Mesenchymal stem cell (in vitro differentiated cells and primary cell): ENCODE measurements around the gene PPM1N.

Experiments
- DNase-seq: peaks from one replicate; pipeline ENCODE4 v3.0.0-alpha.2; 2013
- H2AFZ ChIP-seq: one replicate; pipeline ENCODE4 v1.6.1; 2013; ENCODE audit warnings: low read depth, mild to moderate bottlenecking, control low read depth, inconsistent platforms, low read length, moderate library complexity
- H2AK5ac ChIP-seq: 2 replicates; pipeline ENCODE4 v1.6.1; 2013; ENCODE audit warnings: low read length, moderate library complexity, mild to moderate bottlenecking, inconsistent platforms; ENCODE audit not compliant: severe bottlenecking
- H2BK120ac ChIP-seq: one replicate; pipeline ENCODE4 v1.6.1; 2013; ENCODE audit warnings: low read depth, mild to moderate bottlenecking, inconsistent platforms, low read length, moderate library complexity
- H2BK12ac ChIP-seq, 2 experiments: one replicate each; pipeline ENCODE4 v1.6.1; 2013; ENCODE audit warnings: inconsistent platforms in 2 of 2, low read length in 2 of 2, mild to moderate bottlenecking in 2 of 2, moderate library complexity in 2 of 2, control low read depth in 1 of 2
- H2BK15ac ChIP-seq: one replicate; pipeline ENCODE4 v1.6.1; 2013; ENCODE audit warnings: mild to moderate bottlenecking, low read depth, inconsistent platforms; ENCODE audit not compliant: poor library complexity, severe bottlenecking
- H2BK5ac ChIP-seq: 2 replicates; pipeline ENCODE4 v1.6.1; 2013; ENCODE audit warnings: low read depth, mild to moderate bottlenecking, low read length, control low read depth, inconsistent platforms; ENCODE audit not compliant: poor library complexity, severe bottlenecking
- H3K14ac ChIP-seq, 2 experiments: one replicate each; pipeline ENCODE4 v1.6.1; 2013; ENCODE audit warnings: inconsistent platforms in 2 of 2, low read length in 2 of 2, control low read depth in 1 of 2, mild to moderate bottlenecking in 1 of 2, moderate library complexity in 1 of 2
- H3K18ac ChIP-seq, 2 experiments: one replicate each; pipeline ENCODE4 v1.6.1; 2013; ENCODE audit warnings: inconsistent platforms in 2 of 2, low read length in 2 of 2, control low read depth in 1 of 2, low read depth in 1 of 2, mild to moderate bottlenecking in 1 of 2
- H3K23ac ChIP-seq, 2 experiments: one replicate each; pipeline ENCODE4 v1.6.1; 2013; ENCODE audit warnings: inconsistent platforms in 2 of 2, low read length in 2 of 2, mild to moderate bottlenecking in 2 of 2, moderate library complexity in 2 of 2, control low read depth in 1 of 2
- H3K27ac ChIP-seq: 2 replicates; pipeline ENCODE4 v1.5.1; 2013; ENCODE audit warnings: mild to moderate bottlenecking, moderate library complexity, low read length, control low read depth, inconsistent platforms; ENCODE audit not compliant: poor library complexity, severe bottlenecking
- H3K27me3 ChIP-seq, 2 experiments: 2 replicates each; pipeline versions ENCODE4 v1.6.1 to v1.7.0; 2013; ENCODE audit warnings: low read length in 2 of 2, mild to moderate bottlenecking in 2 of 2, moderate library complexity in 2 of 2, control low read depth in 1 of 2, inconsistent platforms in 1 of 2; ENCODE audit not compliant: control insufficient read depth in 1 of 2, insufficient read depth in 1 of 2
- H3K36me3 ChIP-seq, 2 experiments: 2 replicates each; pipeline versions ENCODE4 v1.6.1 to v1.7.0; 2013; ENCODE audit warnings: low read length in 2 of 2, control low read depth in 1 of 2, inconsistent platforms in 1 of 2, low read depth in 1 of 2, mild to moderate bottlenecking in 1 of 2; ENCODE audit not compliant: insufficient read depth in 2 of 2, control insufficient read depth in 1 of 2
- H3K4ac ChIP-seq, 2 experiments: one replicate each; pipeline ENCODE4 v1.6.1; 2013; ENCODE audit warnings: inconsistent platforms in 2 of 2, low read length in 2 of 2, mild to moderate bottlenecking in 2 of 2, moderate library complexity in 2 of 2, control low read depth in 1 of 2, low read depth in 1 of 2
- H3K4me1 ChIP-seq: 2 replicates; pipeline ENCODE4 v1.6.1; 2013; ENCODE audit warnings: low read depth, low read length, control low read depth; ENCODE audit not compliant: control insufficient read depth, insufficient read depth
- H3K4me2 ChIP-seq: 2 replicates; pipeline ENCODE4 v1.6.1; 2013; ENCODE audit warnings: low read length, mild to moderate bottlenecking, inconsistent platforms; ENCODE audit not compliant: poor library complexity, severe bottlenecking
- H3K4me3 ChIP-seq, 2 experiments: 2 replicates each; pipeline versions ENCODE4 v1.5.1 to v1.7.0; 2013; ENCODE audit warnings: low read length in 2 of 2, mild to moderate bottlenecking in 2 of 2, control low read depth in 1 of 2, low read depth in 1 of 2; ENCODE audit not compliant: insufficient read depth in 1 of 2
- H3K79me1 ChIP-seq: replicated peaks from 2 replicates; pipeline ENCODE4 v1.6.1; 2013; ENCODE audit warnings: mild to moderate bottlenecking, control low read depth, low read length, inconsistent platforms; ENCODE audit not compliant: poor library complexity, severe bottlenecking
- H3K9ac ChIP-seq: 2 replicates; pipeline ENCODE4 v1.7.0; 2013; ENCODE audit warnings: mild to moderate bottlenecking, low read length, moderate library complexity
- H3K9me3 ChIP-seq: 2 replicates; pipeline ENCODE4 v1.7.0; 2013; ENCODE audit warnings: mild to moderate bottlenecking, low read length; ENCODE audit not compliant: control insufficient read depth
- H4K8ac ChIP-seq: one replicate; pipeline ENCODE4 v1.6.1; 2013; ENCODE audit warnings: inconsistent platforms, mild to moderate bottlenecking, low read length, moderate library complexity
- H4K91ac ChIP-seq: one replicate; pipeline ENCODE4 v1.6.1; 2013; ENCODE audit warnings: mild to moderate bottlenecking, low read length, inconsistent platforms
- WGBS: methylation state at CpG from one replicate; pipeline ENCODE4 v1.1.7; 2013; ENCODE audit warnings: mixed read lengths; 5-methylcytosine and 5-hydroxymethylcytosine counted together

Gene PPM1N

DNA sequence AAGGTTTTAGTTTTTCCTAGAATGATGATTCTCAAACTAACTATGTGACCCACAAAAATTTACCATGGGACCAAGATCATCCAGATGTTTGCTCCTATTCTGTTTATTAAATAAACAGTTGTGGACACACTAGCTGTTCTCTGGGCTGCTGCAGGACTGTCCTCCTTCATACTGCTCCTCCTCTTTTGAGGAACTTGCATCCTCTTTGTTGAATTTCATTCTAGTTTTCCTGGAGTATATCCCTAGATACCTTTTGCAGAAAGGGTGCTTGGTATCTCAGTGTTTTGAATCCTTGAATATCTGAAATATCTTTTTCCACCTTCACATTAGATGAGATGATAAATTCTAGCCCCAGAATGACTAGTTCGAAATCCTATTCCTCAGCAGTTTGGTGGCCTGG, 33.1 kb downstream of the PPM1N start:
- Histone ChIP-seq H3K4me2 (no peak overlapping the region), H3K27me3 (no peaks in the 10 kb centered on the region), H3K4me1 (peaks cover 14% of the 10 kb centered on the region), H3K27ac (no peak overlapping the region), H3K79me1 (peaks cover 2% of the 10 kb centered on the region), H2AFZ (no peak overlapping the region), H3K4me3 (no peak overlapping the region), H3K9me3 (peaks cover 6% of the 10 kb centered on the region), H2BK5ac (no peak overlapping the region), H4K8ac (no peak overlapping the region), H4K91ac (no peak overlapping the region), H3K9ac (no peak overlapping the region), H3K36me3 (peaks cover 10 to 27% of the 10 kb centered on the region in 2 experiments), H2BK15ac (no peak overlapping the region), H3K18ac (no peak overlapping the region), H2BK120ac (no peak overlapping the region), H3K14ac (no peak overlapping the region), H2BK12ac (no peak overlapping the region), H3K4ac (no peak overlapping the region), H3K23ac (no peak overlapping the region), H2AK5ac (no peak overlapping the region)
- 100% methylated on average over 1 of the region's 1 CpG for WGBS
- no peak for DNase-seq

DNA sequence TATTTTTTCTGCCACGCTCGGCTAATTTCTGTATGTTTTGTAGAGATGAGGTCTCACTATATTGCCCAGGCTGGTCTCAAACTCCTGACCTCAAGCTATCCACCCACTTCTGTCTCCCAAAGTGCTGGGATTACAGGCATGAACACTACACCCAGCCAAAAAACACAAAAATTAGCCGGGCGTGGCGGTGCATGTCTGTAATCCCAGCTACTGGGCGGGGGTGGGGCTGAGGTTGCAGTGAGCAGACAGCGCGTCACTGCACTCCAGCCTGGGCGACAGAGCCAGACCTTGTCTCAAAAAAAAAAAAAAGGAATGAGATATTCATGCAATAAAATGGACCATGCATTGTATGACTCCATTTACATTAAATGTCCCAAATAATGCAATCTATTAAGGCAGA, 41.2 kb downstream of the PPM1N start:
- Histone ChIP-seq H3K4me2 (no peak overlapping the region), H3K4ac (no peak overlapping the region), H2BK12ac (no peak overlapping the region), H3K79me1 (peaks cover 6% of the 10 kb centered on the region), H4K8ac (no peak overlapping the region), H3K4me1 (no peaks in the 10 kb centered on the region), H3K27ac (no peak overlapping the region), H4K91ac (no peak overlapping the region), H3K4me3 (no peak overlapping the region), H3K9ac (no peak overlapping the region), H2BK5ac (no peak overlapping the region), H2BK120ac (no peak overlapping the region), H3K27me3 (no peaks in the 10 kb centered on the region), H2AK5ac (no peak overlapping the region), H3K23ac (no peak overlapping the region), H2BK15ac (no peak overlapping the region), H3K9me3 (no peaks in the 10 kb centered on the region), H3K18ac (no peak overlapping the region), H2AFZ (no peak overlapping the region), H3K36me3 (no peaks in the 10 kb centered on the region), H3K14ac (no peak overlapping the region)
- DNase-seq, result no peak
- WGBS, result 86% methylated on average over 7 of the region's 9 CpGs

DNA sequence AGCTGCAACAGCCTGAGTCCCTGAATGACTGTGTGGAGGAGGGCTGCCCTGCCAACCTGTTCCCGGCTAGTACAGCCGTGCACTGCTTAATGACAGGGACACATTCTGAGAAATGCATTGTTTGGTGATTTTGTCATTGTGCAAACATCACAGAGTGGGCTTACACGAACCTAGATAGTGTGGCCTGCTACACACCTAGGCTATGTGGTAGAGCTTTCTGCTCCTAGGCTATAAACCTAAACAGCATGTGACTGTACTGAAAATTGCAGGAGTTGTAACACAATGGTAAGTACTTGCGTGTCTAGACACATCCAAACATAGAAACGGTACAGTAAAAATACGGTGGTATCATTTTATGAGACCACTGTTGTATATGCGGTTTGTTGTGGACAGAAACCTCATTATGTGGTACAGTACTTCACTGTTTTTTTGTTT, 44.0 kb downstream of the PPM1N start:
- Histone ChIP-seq H3K27me3 (no peaks in the 10 kb centered on the region), H3K9me3 (no peaks in the 10 kb centered on the region), H3K36me3 (no peaks in the 10 kb centered on the region), H3K4me1 (no peaks in the 10 kb centered on the region), H2BK15ac (no peak overlapping the region), H2BK120ac (no peak overlapping the region), H4K91ac (no peak overlapping the region), H3K23ac (peak overlapping the region in 1 of 2 experiments; percentile 29), H3K9ac (no peak overlapping the region), H3K4me3 (no peak overlapping the region), H3K4ac (no peak overlapping the region), H2BK5ac (no peak overlapping the region), H2AFZ (no peak overlapping the region), H2BK12ac (no peak overlapping the region), H3K79me1 (peaks cover 6% of the 10 kb centered on the region), H2AK5ac (no peak overlapping the region), H3K27ac (no peak overlapping the region), H3K18ac (no peak overlapping the region), H4K8ac (no peak overlapping the region), H3K4me2 (no peak overlapping the region), H3K14ac (peak overlapping the region in 1 of 2 experiments; percentile 53)
- no peak for DNase-seq
- 89% methylated on average over 7 of the region's 7 CpGs for WGBS

DNA sequence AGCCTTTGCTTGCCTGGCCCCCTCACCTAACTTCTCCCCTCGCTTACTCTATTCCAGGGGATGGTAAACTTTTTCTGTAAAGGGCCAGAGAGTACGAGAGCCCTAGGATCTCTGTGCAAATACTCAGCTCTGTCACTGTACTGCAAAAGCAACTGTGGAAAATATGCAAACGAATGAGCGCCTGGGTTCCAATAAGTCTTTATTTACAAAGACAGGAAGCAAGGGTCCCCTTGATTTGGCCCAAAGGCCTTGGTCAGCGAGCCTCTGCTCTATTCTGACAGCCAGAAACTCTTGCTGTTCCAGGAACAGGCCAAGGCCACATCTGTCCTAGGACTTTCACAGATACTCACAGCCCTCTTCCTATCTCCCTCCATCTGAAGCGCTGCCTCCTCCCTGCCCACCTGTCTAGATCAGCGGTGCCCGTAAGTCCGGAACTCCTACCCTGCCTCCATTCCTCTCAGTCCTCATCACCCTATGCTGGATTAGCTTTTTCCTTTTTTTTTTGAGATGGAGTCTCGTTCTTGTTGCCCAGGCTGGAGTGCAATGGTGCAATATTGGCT, 49.0 kb downstream of the PPM1N start:
- no peak overlapping the region for H2BK12ac ChIP-seq
- H2BK15ac ChIP-seq, result no peak overlapping the region
- peaks cover 0 to 19% of the 10 kb centered on the region in 2 experiments for H3K36me3 ChIP-seq
- H3K4me3 ChIP-seq, result no peak overlapping the region
- no peak for DNase-seq
- H4K91ac ChIP-seq, result no peak overlapping the region
- H3K18ac ChIP-seq, result no peak overlapping the region
- no peak overlapping the region for H3K4ac ChIP-seq
- H2BK120ac ChIP-seq, result no peak overlapping the region
- no peak overlapping the region for H3K27ac ChIP-seq
- no peak overlapping the region for H3K23ac ChIP-seq
- H3K9ac ChIP-seq, result no peak overlapping the region
- H3K79me1 ChIP-seq, result peaks cover 18% of the 10 kb centered on the region
- H2BK5ac ChIP-seq, result no peak overlapping the region
- no peak overlapping the region for H2AK5ac ChIP-seq
- 93% methylated on average over 10 of the region's 10 CpGs for WGBS
- peaks cover 6% of the 10 kb centered on the region for H3K4me1 ChIP-seq
- no peak overlapping the region for H3K4me2 ChIP-seq
- H3K27me3 ChIP-seq, result no peaks in the 10 kb centered on the region
- H4K8ac ChIP-seq, result no peak overlapping the region
- H2AFZ ChIP-seq, result no peak overlapping the region
- H3K9me3 ChIP-seq, result no peaks in the 10 kb centered on the region
- H3K14ac ChIP-seq, result no peak overlapping the region
